K562 (cell line): ENCODE results near the gene DSCAM. TPM values are rescaled to one million over a fixed set of nuclear protein-coding genes. Genes with fewer than 3 reads are reported as not detected.

Experiments
- ATAC-seq: fragments of 200-7000 bp; cut with Tn5 transposase; 3 replicates; pipeline ENCODE4 v1.9.1; 2020; ENCODE audit warnings: moderate library complexity
- BruUV-seq: library from RNA; stranded (reverse); fragments of 400-500 nt; replicated peaks from 2 replicates; lab custom pipeline; 2021; lab: Mats Ljungman, UMichigan
- CTCF ChIA-PET: fragments of 300-600 bp; formaldehyde crosslinking; extraction: SDS; loops from one replicate; lab custom pipeline; 2021; ENCODE audit warnings: low intra/inter-chr PET ratio; lab: Yijun Ruan, JAX
- POLR2A ChIA-PET: fragments of 300-600, 350-650 bp; sonication (Branson Sonifier 250); formaldehyde crosslinking; extraction: SDS; loops from one replicate; lab custom pipeline; 2021; ENCODE audit warnings: antibody characterized with exemption, inconsistent platforms; lab: Yijun Ruan, JAX
- DNase-seq, 4 experiments: peaks; one replicate each; pipeline versions ENCODE4 v3.0.0 to v3.0.0-alpha.2; 2011 to 2018; ENCODE audit warnings: low spot score in 3 of 4, mixed read lengths in 3 of 4; ENCODE audit errors: extremely low read depth in 1 of 4
- FAIRE-seq: peaks from 2 replicates; lab custom pipeline; 2011; peaks lifted over from hg19 to GRCh38; lab: Jason Lieb, UNC
- H2AFZ ChIP-seq: 2 replicates; pipeline ENCODE4 v1.6.0; 2011; ENCODE audit warnings: low read depth, low read length, control low read depth, inconsistent platforms
- H3K27ac ChIP-seq: fragments of 200-600 bp; 3 replicates; pipeline ENCODE4 v1.8.0; 2011; ENCODE audit warnings: low read depth, mild to moderate bottlenecking, control low read depth, inconsistent platforms, low read length, moderate library complexity, mixed read lengths; ENCODE audit errors: extremely low read depth
- H3K27me3 ChIP-seq, 2 experiments: fragments of 300-600 bp in 1 of 2; 2 replicates in 1 of 2; 3 replicates in 1 of 2; pipeline versions ENCODE4 v1.6.0 to v1.8.0; 2011; ENCODE audit warnings: inconsistent platforms in 2 of 2, low read length in 2 of 2, mild to moderate bottlenecking in 1 of 2, mixed read lengths in 1 of 2, moderate library complexity in 1 of 2; ENCODE audit not compliant: control insufficient read depth in 2 of 2, insufficient read depth in 2 of 2
- H3K36me3 ChIP-seq: fragments of 300-600 bp; 3 replicates; pipeline ENCODE4 v1.8.0; 2011; ENCODE audit warnings: mild to moderate bottlenecking, low read length, inconsistent platforms; ENCODE audit not compliant: control insufficient read depth, insufficient read depth
- H3K4me1 ChIP-seq, 2 experiments: fragments of 200-600 bp in 1 of 2; replicated peaks in 1 of 2; 2 replicates in 1 of 2; 3 replicates in 1 of 2; pipeline versions ENCODE4 v1.5.1 to v1.8.0; 2011; ENCODE audit warnings: inconsistent platforms in 2 of 2, low read length in 2 of 2, mild to moderate bottlenecking in 1 of 2, mixed read lengths in 1 of 2, moderate library complexity in 1 of 2; ENCODE audit not compliant: control insufficient read depth in 2 of 2, insufficient read depth in 2 of 2
- H3K4me2 ChIP-seq: 2 replicates; pipeline ENCODE4 v1.6.1; 2011; ENCODE audit warnings: low read length, control low read depth, inconsistent platforms, mixed read lengths; ENCODE audit not compliant: insufficient read depth
- H3K4me3 ChIP-seq: fragments of 200-600 bp; sonication (generic), shearing (Covaris generic); 2 replicates; pipeline ENCODE4 v1.5.1; 2016; ENCODE audit warnings: control low read depth, inconsistent platforms
- H3K79me2 ChIP-seq: fragments of 200-600 bp; 3 replicates; pipeline ENCODE4 v1.8.0; 2011; ENCODE audit warnings: low read length, inconsistent platforms; ENCODE audit not compliant: control insufficient read depth, insufficient read depth
- H3K9ac ChIP-seq, 2 experiments: 2 replicates each; pipeline versions ENCODE4 v1.6.0 to v1.6.1; 2011; ENCODE audit warnings: low read depth in 2 of 2, low read length in 2 of 2, control low read depth in 1 of 2, inconsistent platforms in 1 of 2, mild to moderate bottlenecking in 1 of 2, mixed read lengths in 1 of 2; ENCODE audit not compliant: insufficient read depth in 1 of 2
- H3K9me1 ChIP-seq: one replicate; pipeline ENCODE4 v1.6.0; 2011; ENCODE audit warnings: inconsistent platforms, mild to moderate bottlenecking, low read length, moderate library complexity; ENCODE audit not compliant: control insufficient read depth, insufficient read depth
- H3K9me3 ChIP-seq: replicated peaks from 2 replicates; pipeline ENCODE4 v1.5.1; 2011; ENCODE audit warnings: low read depth, low read length, inconsistent platforms; ENCODE audit not compliant: control insufficient read depth, insufficient read depth
- H4K20me1 ChIP-seq: replicated peaks from 2 replicates; pipeline ENCODE4 v1.6.1; 2011; ENCODE audit warnings: low read length, inconsistent platforms, mixed read lengths; ENCODE audit not compliant: control insufficient read depth, insufficient read depth
- CAMTA2 ChIP-seq: fragments of 250-450 bp; sonication (Bioruptor Pico); conservative IDR thresholded peaks from 2 replicates; pipeline ENCODE4 v1.5.1; 2022
- NFRKB ChIP-seq: fragments of 450-650 bp; IDR thresholded peaks from 2 replicates; pipeline ENCODE4 v1.6.1; 2016; ENCODE audit warnings: low read depth
- ZFP36 ChIP-seq: fragments of 150-350 bp; IDR thresholded peaks from 2 replicates; pipeline ENCODE4 v1.6.1; 2018; ENCODE audit warnings: low read length, low read depth; ENCODE audit not compliant: partially characterized antibody
- ZNF23 ChIP-seq: fragments of 250-450 bp; sonication (Bioruptor Pico); IDR thresholded peaks from 2 replicates; pipeline ENCODE4 v1.4.0; 2020; ENCODE audit warnings: mild to moderate bottlenecking
- ZNF347 ChIP-seq: fragments of 450-650 bp; formaldehyde crosslinking; IDR thresholded peaks from 2 replicates; pipeline ENCODE4 v1.4.0; 2020; ENCODE audit warnings: low read depth, mild to moderate bottlenecking, moderate library complexity
- ZNF780A ChIP-seq: fragments of 250-450 bp; sonication (Bioruptor Pico); IDR thresholded peaks from 2 replicates; pipeline ENCODE4 v1.5.0; 2021; ENCODE audit warnings: mild to moderate bottlenecking
- WGBS: fragments of 100-300 bp; shearing (Covaris generic); methylation state at CpG from one replicate; pipeline ENCODE4 v1.1.6; 2016; ENCODE audit warnings: low coverage, mixed read lengths; ENCODE audit not compliant: insufficient coverage; ENCODE audit errors: missing lambda C conversion rate; 5-methylcytosine and 5-hydroxymethylcytosine counted together
- in situ Hi-C: fragments of 300-500 bp; cut with MboI; formaldehyde crosslinking; loops from 4 replicates; pipeline ENCODE4 v1.15.0; 2018; ENCODE audit warnings: inconsistent platforms, mixed read lengths
- intact Hi-C: fragments of 100-400 bp; cut with micrococcal nuclease; formaldehyde crosslinking; loops from 2 replicates; pipeline ENCODE4 v1.14.2; 2022
- polyA plus RNA-seq, 8 experiments: library from polyadenylated mRNA; depleted of rRNA in 4 of 8; stranded (reverse) in 5 of 8; unstranded in 3 of 8; fragments of >200 nt; fragmentation: Nextera tagmentation in 2 of 8; fragmentation: Illumina TruSeq in 1 of 8; extraction: Ambion mirVana in 2 of 8; extraction: Trizol in 1 of 8; gene quantifications; 2 replicates each; pipeline versions ENCODE4 v1.2.1 to v1.2.3, GENCODE V29; 2011 to 2014; ENCODE audit warnings: inconsistent platforms in 1 of 8, missing spikeins in 1 of 8
- total RNA-seq, 7 experiments: library from RNA; depleted of rRNA in 6 of 7; stranded (reverse); fragments of >200 nt in 6 of 7; fragmentation: Illumina TruSeq in 2 of 7; extraction: Trizol in 2 of 7; gene quantifications; 2 replicates each; pipeline versions ENCODE4 v1.2.1 to v1.2.3, GENCODE V29; 2011 to 2021; ENCODE audit warnings: low replicate concordance in 1 of 7
- TF ChIP-seq, protein P1 (sequence below), 2 experiments: fragments of 450-650 bp in 1 of 2; sonication (generic) in 1 of 2; formaldehyde crosslinking in 1 of 2; IDR thresholded peaks; 2 replicates each; pipeline versions ENCODE4 v1.7.1 to v1.9.0; 2016 to 2022; ENCODE audit warnings: inconsistent platforms in 1 of 2, mild to moderate bottlenecking in 1 of 2, missing genetic modification reagents in 1 of 2

The DSCAM gene
- total and polyA plus RNA-seq, 9 of the 15 experiments (the other 6 are each of a cell fraction or from before 2014, with no cell fraction given): not detected

DNA sequence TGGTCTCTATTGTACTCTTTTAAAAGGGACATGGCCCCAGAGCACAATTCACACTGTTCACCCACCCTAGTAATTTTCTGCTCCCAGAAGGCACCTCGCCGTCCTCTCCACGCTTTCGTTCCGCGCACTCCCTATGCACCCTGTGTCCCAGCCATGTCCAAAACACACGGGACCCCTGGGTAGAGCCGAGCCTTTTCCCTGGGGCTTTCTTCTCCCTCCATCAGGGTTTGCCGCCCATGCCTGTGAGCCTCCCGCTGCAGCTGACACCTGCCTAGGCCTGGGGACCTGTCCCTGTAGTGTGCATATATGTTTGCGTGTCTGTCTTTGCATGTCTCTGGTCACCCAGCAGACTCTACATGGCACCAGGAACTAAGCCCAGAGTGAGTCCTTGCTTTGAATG, 677.0 kb downstream of the DSCAM start:
- no peak for TF ChIP-seq ZNF780A (CRISPR knock-in tag)
- TF ChIP-seq ZFP36: no peak
- TF ChIP-seq, protein P1, sequence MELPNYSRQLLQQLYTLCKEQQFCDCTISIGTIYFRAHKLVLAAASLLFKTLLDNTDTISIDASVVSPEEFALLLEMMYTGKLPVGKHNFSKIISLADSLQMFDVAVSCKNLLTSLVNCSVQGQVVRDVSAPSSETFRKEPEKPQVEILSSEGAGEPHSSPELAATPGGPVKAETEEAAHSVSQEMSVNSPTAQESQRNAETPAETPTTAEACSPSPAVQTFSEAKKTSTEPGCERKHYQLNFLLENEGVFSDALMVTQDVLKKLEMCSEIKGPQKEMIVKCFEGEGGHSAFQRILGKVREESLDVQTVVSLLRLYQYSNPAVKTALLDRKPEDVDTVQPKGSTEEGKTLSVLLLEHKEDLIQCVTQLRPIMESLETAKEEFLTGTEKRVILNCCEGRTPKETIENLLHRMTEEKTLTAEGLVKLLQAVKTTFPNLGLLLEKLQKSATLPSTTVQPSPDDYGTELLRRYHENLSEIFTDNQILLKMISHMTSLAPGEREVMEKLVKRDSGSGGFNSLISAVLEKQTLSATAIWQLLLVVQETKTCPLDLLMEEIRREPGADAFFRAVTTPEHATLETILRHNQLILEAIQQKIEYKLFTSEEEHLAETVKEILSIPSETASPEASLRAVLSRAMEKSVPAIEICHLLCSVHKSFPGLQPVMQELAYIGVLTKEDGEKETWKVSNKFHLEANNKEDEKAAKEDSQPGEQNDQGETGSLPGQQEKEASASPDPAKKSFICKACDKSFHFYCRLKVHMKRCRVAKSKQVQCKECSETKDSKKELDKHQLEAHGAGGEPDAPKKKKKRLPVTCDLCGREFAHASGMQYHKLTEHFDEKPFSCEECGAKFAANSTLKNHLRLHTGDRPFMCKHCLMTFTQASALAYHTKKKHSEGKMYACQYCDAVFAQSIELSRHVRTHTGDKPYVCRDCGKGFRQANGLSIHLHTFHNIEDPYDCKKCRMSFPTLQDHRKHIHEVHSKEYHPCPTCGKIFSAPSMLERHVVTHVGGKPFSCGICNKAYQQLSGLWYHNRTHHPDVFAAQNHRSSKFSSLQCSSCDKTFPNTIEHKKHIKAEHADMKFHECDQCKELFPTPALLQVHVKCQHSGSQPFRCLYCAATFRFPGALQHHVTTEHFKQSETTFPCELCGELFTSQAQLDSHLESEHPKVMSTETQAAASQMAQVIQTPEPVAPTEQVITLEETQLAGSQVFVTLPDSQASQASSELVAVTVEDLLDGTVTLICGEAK (IDR thresholded peaks at IDR 0.05): no peak
- TF ChIP-seq, protein P1 (CRISPR knock-in tag; IDR thresholded peaks at IDR 0.05): no peak
- no peak for TF ChIP-seq CAMTA2 (CRISPR knock-in tag)
- TF ChIP-seq ZNF347 (CRISPR knock-in tag): no peak
- TF ChIP-seq ZNF23: no peak
- TF ChIP-seq NFRKB: no peak
- no peaks in the 10 kb centered on the region for H3K36me3 ChIP-seq
- BruUV-seq: no TSS peak
- no peaks in the 10 kb centered on the region for H4K20me1 ChIP-seq
- H3K4me3 ChIP-seq: no peak overlapping the region
- WGBS: 0% methylated on average over 11 of the region's 11 CpGs
- H3K4me2 ChIP-seq: no peak overlapping the region
- intact Hi-C loops (no loop called here), in situ Hi-C loops (no loop called here)
- H3K4me1 ChIP-seq: no peaks in the 10 kb centered on the region
- no peaks in the 10 kb centered on the region for H3K27me3 ChIP-seq
- no peaks in the 10 kb centered on the region for H3K9me3 ChIP-seq
- H3K27ac ChIP-seq: no peak overlapping the region
- FAIRE-seq (no peak), ATAC-seq (no peak), DNase-seq (no peak)
- no peak overlapping the region for H2AFZ ChIP-seq
- ChIA-PET POLR2A (no interaction called here), CTCF (no interaction called here)
- H3K9ac ChIP-seq: no peak overlapping the region
- no peaks in the 10 kb centered on the region for H3K79me2 ChIP-seq
- no peaks in the 10 kb centered on the region for H3K9me1 ChIP-seq
